ENCODE measurements around the gene BMP5.

BMP5 gene

DNA sequence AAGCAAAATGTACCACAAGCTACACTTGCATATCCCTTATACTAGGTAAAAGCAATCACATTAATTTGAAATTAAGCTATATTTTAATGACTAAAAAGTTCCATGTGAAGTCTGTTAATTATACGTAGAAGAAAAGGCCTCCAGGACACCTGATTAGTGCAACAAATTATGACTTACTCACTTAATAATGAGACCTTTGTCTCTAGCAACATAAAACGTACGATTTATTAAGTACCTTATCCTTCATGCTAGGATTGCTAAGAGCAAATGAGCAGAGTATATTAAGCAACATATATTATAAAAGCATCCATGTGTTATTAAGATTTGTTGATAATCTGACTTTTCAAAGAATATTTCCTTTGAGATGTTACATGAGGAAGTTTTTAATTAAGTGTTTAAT lies 2.5 kb downstream of the BMP5 start:
- DNase-seq (ENCODE audit: low read depth in 3 of 3): no peak

GRCh38 chr6:55870181-55870813 lies 5.1 kb downstream of the BMP5 start:
- no peak for DNase-seq (ENCODE audit: low read depth in 3 of 3)

DNA sequence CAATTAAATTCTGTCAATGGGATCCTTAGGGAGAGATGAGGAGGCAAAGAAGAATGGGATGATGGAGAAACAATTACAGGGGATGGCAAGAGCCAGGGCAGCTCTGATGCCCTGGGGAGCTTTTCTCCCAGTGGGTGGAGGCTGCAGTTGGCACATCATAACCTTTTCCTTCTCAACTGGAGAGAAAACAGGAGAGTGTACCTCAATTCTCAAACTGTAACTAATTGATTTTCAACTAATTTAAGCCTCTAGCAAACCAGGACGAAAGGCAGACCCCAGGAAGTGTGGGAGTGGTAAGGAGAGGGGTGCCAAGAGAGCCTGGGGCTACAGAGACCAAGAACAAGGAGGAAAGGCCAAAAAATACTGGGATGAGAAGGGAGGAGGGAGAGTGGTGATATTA lies 5.7 kb downstream of the BMP5 start:
- DNase-seq (ENCODE audit: low read depth in 3 of 3): no peak

DNA sequence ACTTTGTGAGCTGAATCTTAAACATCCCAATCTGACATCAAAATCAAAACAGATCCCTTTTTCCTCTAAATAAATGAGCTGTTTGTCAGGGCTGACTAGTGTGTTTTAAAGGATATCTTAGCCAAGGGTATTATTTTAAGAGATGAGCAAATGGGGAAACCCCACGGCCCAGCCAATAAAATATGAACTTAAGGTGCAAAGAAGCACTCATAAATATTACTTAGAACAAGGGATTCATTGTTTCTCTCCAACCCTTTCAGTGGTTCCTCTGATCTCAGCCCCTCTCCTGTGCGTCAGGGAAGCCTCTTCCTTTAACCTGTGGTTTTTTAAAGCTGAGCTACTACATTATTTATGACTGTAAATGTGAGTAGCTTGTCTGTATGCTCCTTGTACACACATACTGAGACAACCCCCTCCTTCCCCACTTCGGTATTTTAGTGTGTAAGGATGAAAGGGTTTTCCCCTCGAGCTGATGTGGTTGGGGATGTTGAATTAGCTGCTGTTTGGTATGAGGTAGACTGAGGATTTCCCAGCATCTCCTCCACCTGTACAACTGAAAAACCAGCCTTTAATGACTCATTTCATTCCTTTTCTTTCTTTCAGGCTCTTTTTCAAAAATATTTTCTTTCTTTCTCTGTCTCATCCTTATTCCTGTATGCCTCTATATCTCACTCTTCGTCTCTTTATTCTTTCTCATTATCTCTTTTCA lies 6.5 kb downstream of the BMP5 start:
- DNase-seq (ENCODE audit: low read depth in 3 of 3): no peak

DNA sequence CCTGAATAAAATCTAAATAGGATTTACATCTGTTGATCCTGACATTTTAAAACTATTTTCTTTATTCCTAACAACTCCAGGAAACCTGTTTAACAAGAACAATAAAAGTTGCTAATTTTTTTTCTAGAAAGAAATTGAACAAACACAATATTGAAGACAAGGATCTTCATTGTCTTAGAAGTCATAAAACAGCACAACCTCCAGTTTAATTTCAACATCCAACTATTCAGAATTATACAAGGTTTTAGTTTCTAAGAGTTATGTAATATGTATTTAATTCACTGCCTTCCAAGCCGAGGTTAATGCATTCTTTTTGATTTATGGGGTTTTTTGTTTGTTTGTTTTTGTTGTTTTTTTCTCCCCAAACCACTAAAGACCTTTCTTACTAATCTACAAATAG lies 7.2 kb downstream of the BMP5 start:
- no peak for DNase-seq (ENCODE audit: low read depth in 3 of 3)

- no peak for DNase-seq (ENCODE audit: low read depth in 3 of 3)
These were observed 9.3 kb downstream of the BMP5 start for GRCh38 chr6:55866128-55866527.

GRCh38 chr6:55853008-55854001 lies 22.1 kb downstream of the BMP5 start:
- DNase-seq (ENCODE audit: low read depth in 3 of 3): no peak

DNA sequence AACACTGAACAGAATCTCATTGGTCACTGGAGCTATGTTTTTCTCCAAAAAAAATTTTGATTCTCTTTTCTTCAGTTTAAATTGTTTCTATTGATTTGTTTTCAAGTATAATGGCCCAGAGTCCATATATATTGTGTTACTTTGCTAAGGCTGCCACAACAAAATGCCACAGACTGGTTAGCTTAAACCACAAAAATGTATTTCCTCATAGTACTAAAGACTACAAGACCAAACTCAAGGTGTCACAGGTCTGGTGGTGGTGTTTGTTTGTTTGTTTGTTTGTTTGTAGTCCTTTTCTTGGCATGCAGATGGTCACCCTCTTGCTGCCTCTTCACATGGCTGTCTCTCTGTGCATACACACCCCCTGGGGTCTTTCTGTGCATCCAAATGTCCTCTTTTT lies 34.0 kb downstream of the BMP5 start:
- DNase-seq (ENCODE audit: low read depth in 3 of 3): no peak

DNA sequence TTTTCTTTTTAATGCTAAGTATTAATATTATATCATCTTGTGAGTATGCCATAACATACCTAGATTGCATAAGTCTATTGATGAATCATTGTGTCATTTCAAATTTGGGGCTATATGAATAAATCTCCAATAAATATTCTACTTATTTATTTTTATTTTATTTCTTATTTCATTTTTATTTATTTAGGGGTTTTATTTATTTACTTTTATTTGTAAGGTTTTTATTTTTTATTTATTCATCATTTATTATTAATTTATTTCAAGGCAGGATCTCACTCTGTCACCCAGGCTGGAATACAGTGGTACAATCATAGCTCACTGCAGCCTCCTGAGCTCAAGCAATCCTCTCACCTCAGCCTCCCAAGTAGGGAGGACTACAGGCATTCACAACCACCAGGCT lies 36.3 kb downstream of the BMP5 start:
- no peak for DNase-seq (ENCODE audit: low read depth in 3 of 3)

- DNase-seq (ENCODE audit: low read depth in 3 of 3): no peak
These were observed 38.4 kb downstream of the BMP5 start for GRCh38 chr6:55836945-55837344.

DNA sequence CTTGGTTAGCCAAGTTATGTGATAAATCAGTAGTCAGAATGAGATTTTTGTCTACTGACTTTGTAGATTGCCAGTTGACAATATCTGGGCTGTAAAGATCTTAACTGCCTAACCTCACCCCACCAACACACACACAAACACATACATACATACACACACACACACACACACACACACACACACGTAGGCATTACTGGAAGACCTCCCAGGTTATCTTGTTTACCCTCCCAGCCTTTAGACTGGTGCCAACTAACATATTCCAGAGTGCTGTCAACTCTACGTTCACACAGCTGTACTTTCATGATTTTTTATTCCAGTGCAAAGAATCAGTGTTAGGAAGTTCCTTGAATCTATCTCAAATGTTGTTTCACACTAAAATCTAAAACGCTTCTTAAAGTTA lies 38.9 kb downstream of the BMP5 start:
- no peak for DNase-seq (ENCODE audit: low read depth in 3 of 3)

- no peak for DNase-seq (ENCODE audit: low read depth in 3 of 3)
These were observed 40.2 kb downstream of the BMP5 start for GRCh38 chr6:55835220-55835619.

GRCh38 chr6:55833284-55833683 lies 42.1 kb downstream of the BMP5 start:
- no peak for DNase-seq (ENCODE audit: low read depth in 3 of 3)

GRCh38 chr6:55827818-55828522 lies 47.4 kb downstream of the BMP5 start:
- DNase-seq (ENCODE audit: low read depth in 3 of 3): no peak

DNA sequence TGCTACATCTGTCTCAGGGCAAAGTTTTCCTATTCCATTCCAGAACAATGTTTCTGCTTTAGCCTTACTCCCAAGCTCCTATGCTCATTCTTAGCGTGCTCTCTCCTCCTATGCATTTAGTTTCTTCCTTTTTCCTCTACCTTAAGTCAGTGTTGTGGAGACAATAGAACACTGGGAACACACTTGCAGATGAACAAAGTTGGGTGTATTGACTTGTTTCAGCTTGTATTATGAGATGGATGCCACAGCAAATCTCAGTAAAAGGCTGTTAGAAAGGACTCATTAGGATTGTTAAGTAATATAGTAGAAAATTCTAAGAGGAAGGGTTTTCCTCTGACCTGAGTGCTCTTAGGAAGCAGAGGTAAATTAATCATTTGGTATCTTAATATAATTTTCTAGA lies 48.4 kb downstream of the BMP5 start:
- no peak for DNase-seq (ENCODE audit: low read depth in 3 of 3)

GRCh38 chr6:55825402-55826051 lies 49.9 kb downstream of the BMP5 start:
- DNase-seq (ENCODE audit: low read depth in 3 of 3): no peak

GRCh38 chr6:55822815-55823214 lies 52.6 kb downstream of the BMP5 start:
- no peak for DNase-seq (ENCODE audit: low read depth in 3 of 3)

DNA sequence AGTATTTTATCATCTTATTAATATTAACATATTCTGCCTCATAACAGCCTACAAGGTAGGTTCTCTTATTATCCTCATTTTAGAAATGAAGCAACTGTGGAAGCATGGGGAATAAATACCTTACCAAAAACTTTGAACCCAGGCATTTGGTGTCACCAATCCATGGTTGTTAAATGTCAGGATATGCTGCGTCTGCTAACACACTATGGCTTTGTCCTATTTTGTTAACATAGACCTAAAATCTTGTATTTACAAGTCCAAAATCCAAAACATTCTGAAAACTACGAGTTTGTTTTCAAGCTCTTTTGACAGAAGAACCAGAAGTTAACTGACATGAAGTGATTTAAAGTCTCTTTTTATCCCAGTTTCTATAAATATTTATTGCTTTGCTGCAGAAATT lies 53.4 kb downstream of the BMP5 start:
- no peak for DNase-seq (ENCODE audit: low read depth in 3 of 3)

DNA sequence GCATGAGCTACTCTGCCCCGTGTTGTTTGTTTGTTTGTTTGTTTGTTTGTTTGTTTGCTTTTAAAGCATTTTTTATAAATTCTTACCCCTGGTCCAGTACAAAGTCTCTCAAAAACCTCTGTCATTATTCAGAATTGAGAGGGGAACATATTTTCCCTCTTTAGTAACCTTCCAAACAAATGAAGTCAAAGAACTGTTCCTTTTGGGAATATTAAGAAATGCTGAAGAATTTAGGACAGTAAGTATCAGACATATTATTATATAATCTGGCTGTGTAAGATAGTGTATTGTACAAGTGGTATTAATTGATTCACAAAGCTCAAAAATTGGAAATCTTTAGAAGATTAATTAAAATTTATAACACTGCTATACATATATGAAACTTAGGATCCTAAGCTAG lies 54.7 kb downstream of the BMP5 start:
- DNase-seq (ENCODE audit: low read depth in 3 of 3): no peak

DNA sequence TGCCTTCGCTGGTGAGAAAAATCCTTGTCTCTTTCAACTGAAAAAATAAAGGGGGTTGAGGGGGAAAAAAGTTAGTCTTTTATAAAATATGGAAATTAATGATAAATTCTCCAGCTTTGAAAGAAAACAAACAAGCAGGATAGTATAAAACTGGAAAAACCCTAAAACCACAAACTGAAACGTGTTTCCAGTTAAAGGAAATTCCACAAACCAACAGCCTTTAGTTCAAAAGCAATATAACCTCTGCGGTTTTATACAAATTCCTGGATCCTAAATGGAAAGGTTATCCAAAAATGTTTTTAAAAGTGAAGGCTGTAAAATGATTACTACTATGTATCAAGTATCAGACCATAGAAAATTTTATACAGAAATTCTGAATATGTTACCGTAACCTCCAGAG lies 55.6 kb downstream of the BMP5 start:
- no peak for DNase-seq (ENCODE audit: low read depth in 3 of 3)

GRCh38 chr6:55818482-55818881 lies 56.9 kb downstream of the BMP5 start:
- DNase-seq (ENCODE audit: low read depth in 3 of 3): no peak
